Measurements from ENCODE around the gene ADAMTS20.

Gene ADAMTS20

DNA sequence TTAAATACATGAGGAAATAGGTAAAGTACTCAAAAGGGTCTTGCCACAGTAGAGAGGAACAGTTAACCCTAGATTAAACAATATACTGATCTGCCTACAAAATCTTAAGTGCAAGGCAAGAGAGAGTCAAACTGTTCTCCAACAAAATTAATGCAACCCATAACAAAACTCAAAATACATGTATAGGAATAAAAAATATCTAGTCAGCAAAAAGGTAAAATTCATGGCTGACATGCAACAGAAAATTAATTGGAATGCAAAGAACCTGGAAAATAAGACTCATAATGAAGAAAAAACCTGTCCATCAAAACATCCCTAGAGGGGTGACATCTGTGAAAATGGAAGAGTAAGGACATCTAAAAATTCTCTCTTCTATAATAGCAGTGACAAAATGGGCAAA is 173.6 kb downstream of the ADAMTS20 start:
- no peak overlapping the region for H3K9ac ChIP-seq (ENCODE audit: low read depth, low read length)
- H3K4me1 ChIP-seq (ENCODE audit: insufficient read depth, low read length): no peaks in the 10 kb centered on the region
- no peaks in the 10 kb centered on the region for H3K79me2 ChIP-seq (ENCODE audit: insufficient read depth, low read length)
- no peaks in the 10 kb centered on the region for H3K27me3 ChIP-seq (ENCODE audit: insufficient read depth, low read length, poor library complexity)
- H3K27ac ChIP-seq (ENCODE audit: low read length): no peak overlapping the region
- H2AFZ ChIP-seq (ENCODE audit: low read depth, low read length): no peak overlapping the region
- no peaks in the 10 kb centered on the region for H3K36me3 ChIP-seq (ENCODE audit: insufficient read depth, low read length)
- H3K9me3 ChIP-seq (ENCODE audit: insufficient read depth, low read length, severe bottlenecking): peaks cover 5% of the 10 kb centered on the region
- DNase-seq (no peak), ATAC-seq (ENCODE audit: insufficient read depth, low read depth) (no peak)
- H3K4me2 ChIP-seq (ENCODE audit: insufficient read depth, low read length): no peak overlapping the region
- no peaks in the 10 kb centered on the region for H4K20me1 ChIP-seq (ENCODE audit: insufficient read depth, low read length)
- TF ChIP-seq, protein P1, sequence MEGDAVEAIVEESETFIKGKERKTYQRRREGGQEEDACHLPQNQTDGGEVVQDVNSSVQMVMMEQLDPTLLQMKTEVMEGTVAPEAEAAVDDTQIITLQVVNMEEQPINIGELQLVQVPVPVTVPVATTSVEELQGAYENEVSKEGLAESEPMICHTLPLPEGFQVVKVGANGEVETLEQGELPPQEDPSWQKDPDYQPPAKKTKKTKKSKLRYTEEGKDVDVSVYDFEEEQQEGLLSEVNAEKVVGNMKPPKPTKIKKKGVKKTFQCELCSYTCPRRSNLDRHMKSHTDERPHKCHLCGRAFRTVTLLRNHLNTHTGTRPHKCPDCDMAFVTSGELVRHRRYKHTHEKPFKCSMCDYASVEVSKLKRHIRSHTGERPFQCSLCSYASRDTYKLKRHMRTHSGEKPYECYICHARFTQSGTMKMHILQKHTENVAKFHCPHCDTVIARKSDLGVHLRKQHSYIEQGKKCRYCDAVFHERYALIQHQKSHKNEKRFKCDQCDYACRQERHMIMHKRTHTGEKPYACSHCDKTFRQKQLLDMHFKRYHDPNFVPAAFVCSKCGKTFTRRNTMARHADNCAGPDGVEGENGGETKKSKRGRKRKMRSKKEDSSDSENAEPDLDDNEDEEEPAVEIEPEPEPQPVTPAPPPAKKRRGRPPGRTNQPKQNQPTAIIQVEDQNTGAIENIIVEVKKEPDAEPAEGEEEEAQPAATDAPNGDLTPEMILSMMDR (IDR thresholded peaks at IDR 0.05; ENCODE audit: borderline replicate concordance, extremely low read depth, low read length, poor library complexity, severe bottlenecking): no peak
- no peak for TF ChIP-seq EZH2 (IDR thresholded peaks at IDR 0.05; ENCODE audit: borderline replicate concordance, low read depth, low read length, severe bottlenecking)
- H3K4me3 ChIP-seq (ENCODE audit: low read depth in 1 of 2, low read length in 2 of 2): no peak overlapping the region

GRCh38 chr12:43370263-43370662 is 181.7 kb downstream of the ADAMTS20 start:
- Histone ChIP-seq H3K4me3 (ENCODE audit: low read depth in 1 of 2, low read length in 2 of 2) (no peak overlapping the region), H3K4me2 (ENCODE audit: insufficient read depth, low read length) (no peak overlapping the region), H3K27me3 (ENCODE audit: insufficient read depth, low read length, poor library complexity) (no peaks in the 10 kb centered on the region), H3K27ac (ENCODE audit: low read length) (no peak overlapping the region), H3K9ac (ENCODE audit: low read depth, low read length) (no peak overlapping the region), H3K79me2 (ENCODE audit: insufficient read depth, low read length) (no peaks in the 10 kb centered on the region), H3K4me1 (ENCODE audit: insufficient read depth, low read length) (no peaks in the 10 kb centered on the region), H3K36me3 (ENCODE audit: insufficient read depth, low read length) (no peaks in the 10 kb centered on the region), H3K9me3 (ENCODE audit: insufficient read depth, low read length, severe bottlenecking) (no peaks in the 10 kb centered on the region), H2AFZ (ENCODE audit: low read depth, low read length) (no peak overlapping the region), H4K20me1 (ENCODE audit: insufficient read depth, low read length) (no peaks in the 10 kb centered on the region)
- ATAC-seq (ENCODE audit: insufficient read depth, low read depth) (no peak), DNase-seq (no peak)
- TF ChIP-seq, protein P1 (IDR thresholded peaks at IDR 0.05; ENCODE audit: borderline replicate concordance, extremely low read depth, low read length, poor library complexity, severe bottlenecking): no peak
- no peak for TF ChIP-seq EZH2 (IDR thresholded peaks at IDR 0.05; ENCODE audit: borderline replicate concordance, low read depth, low read length, severe bottlenecking)

DNA sequence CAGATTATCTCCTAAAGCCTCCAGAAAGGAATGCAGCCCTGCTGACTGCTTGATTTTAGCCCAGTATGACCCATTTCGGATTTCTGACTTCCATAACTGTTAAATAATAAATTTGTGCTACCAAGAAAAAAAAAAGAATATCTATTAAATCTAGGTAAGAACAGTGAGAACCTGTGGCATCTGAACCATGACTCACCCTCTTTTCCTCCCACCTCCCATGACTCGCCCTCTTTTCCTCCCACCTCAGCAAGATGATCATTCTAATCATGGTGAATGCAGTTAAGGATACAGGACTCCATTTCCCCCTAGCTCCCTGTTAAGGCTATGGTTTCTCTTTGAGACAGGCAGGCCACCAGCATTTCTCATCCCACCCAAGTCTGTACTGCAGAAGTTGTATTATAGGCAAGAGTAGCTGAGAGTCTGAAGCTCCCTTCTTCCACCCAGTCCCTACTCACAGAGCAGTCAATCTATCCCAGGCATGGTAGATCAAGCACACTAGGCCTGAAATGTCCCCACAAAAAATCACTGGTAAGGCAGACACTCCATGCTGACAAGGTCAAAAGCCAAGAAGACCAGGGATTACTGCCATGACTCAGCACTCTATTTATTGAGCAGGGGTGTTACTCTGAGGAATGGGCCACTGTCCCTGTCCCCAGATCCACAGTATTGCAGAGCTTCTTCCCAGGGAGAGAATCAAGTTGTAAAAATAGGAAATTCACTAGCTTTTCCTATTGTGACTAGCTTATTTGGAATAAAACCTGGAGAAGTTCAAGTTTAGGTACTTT is 188.9 kb downstream of the ADAMTS20 start:
- Histone ChIP-seq H3K9ac (ENCODE audit: low read depth, low read length) (no peak overlapping the region), H3K4me1 (ENCODE audit: insufficient read depth, low read length) (no peaks in the 10 kb centered on the region), H2AFZ (ENCODE audit: low read depth, low read length) (no peak overlapping the region), H3K79me2 (ENCODE audit: insufficient read depth, low read length) (no peaks in the 10 kb centered on the region), H3K9me3 (ENCODE audit: insufficient read depth, low read length, severe bottlenecking) (no peaks in the 10 kb centered on the region), H4K20me1 (ENCODE audit: insufficient read depth, low read length) (no peaks in the 10 kb centered on the region), H3K27ac (ENCODE audit: low read length) (no peak overlapping the region), H3K4me2 (ENCODE audit: insufficient read depth, low read length) (no peak overlapping the region), H3K36me3 (ENCODE audit: insufficient read depth, low read length) (no peaks in the 10 kb centered on the region), H3K4me3 (ENCODE audit: low read depth in 1 of 2, low read length in 2 of 2) (no peak overlapping the region), H3K27me3 (ENCODE audit: insufficient read depth, low read length, poor library complexity) (no peaks in the 10 kb centered on the region)
- ATAC-seq (ENCODE audit: insufficient read depth, low read depth) (no peak), DNase-seq (no peak)
- TF ChIP-seq EZH2 (IDR thresholded peaks at IDR 0.05; ENCODE audit: borderline replicate concordance, low read depth, low read length, severe bottlenecking): no peak
- TF ChIP-seq, protein P1 (IDR thresholded peaks at IDR 0.05; ENCODE audit: borderline replicate concordance, extremely low read depth, low read length, poor library complexity, severe bottlenecking): no peak
